ENCODE data around the gene ZMYM4. TPM values are rescaled to one million over a fixed set of nuclear protein-coding genes. Genes with fewer than 3 reads are reported as not detected.

ZMYM4 gene
- total RNA-seq, 1 experiment from 2014 or later, result 66.0 TPM

DNA sequence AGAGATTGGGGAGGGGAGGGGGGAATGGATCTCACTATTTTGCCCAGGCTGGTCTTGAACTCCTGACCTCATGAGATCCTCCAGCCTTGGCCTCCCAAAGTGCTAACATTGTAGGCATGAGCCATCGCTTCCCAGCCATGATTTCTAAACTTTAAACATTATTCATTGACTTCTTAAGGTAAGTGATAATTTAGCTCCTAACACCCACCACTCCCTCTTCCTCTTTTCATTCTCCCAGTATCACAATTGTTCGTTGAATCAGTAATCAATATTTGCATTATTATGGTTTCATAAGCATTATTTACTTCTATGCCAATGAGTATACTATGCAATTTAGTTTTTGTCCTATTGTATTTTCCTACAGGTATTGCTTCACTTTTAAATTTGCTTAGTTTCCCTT lies 42.0 kb upstream of the ZMYM4 start:
- H3K27ac Mint-ChIP-seq, result no peak overlapping the region
- WGBS (ENCODE audit: extremely low coverage, insufficient read length, low lambda C conversion rate), result no CpG with 5 or more reads among the region's 2 CpGs
- Histone ChIP-seq H3K4me2 (ENCODE audit: insufficient read depth, insufficient read length, low read length) (no peak overlapping the region), H3K18ac (ENCODE audit: insufficient read length, low read depth, low read length) (no peak overlapping the region), H3K14ac (ENCODE audit: insufficient read depth, low read length) (no peak overlapping the region), H3K27ac (ENCODE audit: insufficient read length, low read depth, low read length) (no peak overlapping the region), H3K9me3 (ENCODE audit: control insufficient read depth, low read depth, low read length) (no peaks in the 10 kb centered on the region), H3K27me3 (ENCODE audit: insufficient read depth, low read length) (no peaks in the 10 kb centered on the region), H2AK5ac (ENCODE audit: insufficient read length, low read length) (no peak overlapping the region), H3K79me2 (ENCODE audit: insufficient read depth, low read length) (no peaks in the 10 kb centered on the region), H3K4me1 (ENCODE audit: insufficient read depth, low read length) (peaks cover 3% of the 10 kb centered on the region; the same call in 1 of the 2 replicates), H3T11ph (ENCODE audit: low read length) (no peak overlapping the region), H3K9ac (ENCODE audit: extremely low read depth, insufficient read length, low read length) (no peak overlapping the region), H4K91ac (ENCODE audit: insufficient read length, low read depth, low read length) (no peak overlapping the region), H4K8ac (replicated peaks; ENCODE audit: insufficient read length, low read depth, low read length) (no peak overlapping the region), H4K20me1 (ENCODE audit: control insufficient read depth, insufficient read depth, insufficient read length) (no peaks in the 10 kb centered on the region), H2BK120ac (ENCODE audit: low read depth, low read length, poor library complexity, severe bottlenecking) (no peak overlapping the region), H3K23me2 (ENCODE audit: insufficient read length, low read depth, low read length, poor library complexity, severe bottlenecking) (no peaks in the 10 kb centered on the region), H3K79me1 (ENCODE audit: insufficient read depth, low read depth, low read length, poor library complexity, severe bottlenecking) (no peaks in the 10 kb centered on the region), H2AFZ (ENCODE audit: low read length) (no peak overlapping the region), H3K23ac (ENCODE audit: insufficient read length, low read depth, low read length) (no peak overlapping the region), H3K56ac (ENCODE audit: insufficient read length, low read depth, low read length) (no peak overlapping the region), H2BK15ac (ENCODE audit: low read depth, low read length) (no peak overlapping the region), H2BK20ac (ENCODE audit: low read depth, low read length, poor library complexity, severe bottlenecking) (no peak overlapping the region), H2BK5ac (ENCODE audit: insufficient read length, low read length) (no peak overlapping the region), H4K5ac (ENCODE audit: insufficient read length, low read depth, low read length) (no peak overlapping the region), H3K4ac (ENCODE audit: low read depth, low read length) (no peak overlapping the region), H2BK12ac (ENCODE audit: insufficient read length, low read depth, low read length) (no peak overlapping the region)
- no peak overlapping the region for H3K4me3 Mint-ChIP-seq
- H3K4me1 Mint-ChIP-seq, result peaks cover 12 to 14% of the 10 kb centered on the region in 2 experiments
- TF ChIP-seq, protein P1, sequence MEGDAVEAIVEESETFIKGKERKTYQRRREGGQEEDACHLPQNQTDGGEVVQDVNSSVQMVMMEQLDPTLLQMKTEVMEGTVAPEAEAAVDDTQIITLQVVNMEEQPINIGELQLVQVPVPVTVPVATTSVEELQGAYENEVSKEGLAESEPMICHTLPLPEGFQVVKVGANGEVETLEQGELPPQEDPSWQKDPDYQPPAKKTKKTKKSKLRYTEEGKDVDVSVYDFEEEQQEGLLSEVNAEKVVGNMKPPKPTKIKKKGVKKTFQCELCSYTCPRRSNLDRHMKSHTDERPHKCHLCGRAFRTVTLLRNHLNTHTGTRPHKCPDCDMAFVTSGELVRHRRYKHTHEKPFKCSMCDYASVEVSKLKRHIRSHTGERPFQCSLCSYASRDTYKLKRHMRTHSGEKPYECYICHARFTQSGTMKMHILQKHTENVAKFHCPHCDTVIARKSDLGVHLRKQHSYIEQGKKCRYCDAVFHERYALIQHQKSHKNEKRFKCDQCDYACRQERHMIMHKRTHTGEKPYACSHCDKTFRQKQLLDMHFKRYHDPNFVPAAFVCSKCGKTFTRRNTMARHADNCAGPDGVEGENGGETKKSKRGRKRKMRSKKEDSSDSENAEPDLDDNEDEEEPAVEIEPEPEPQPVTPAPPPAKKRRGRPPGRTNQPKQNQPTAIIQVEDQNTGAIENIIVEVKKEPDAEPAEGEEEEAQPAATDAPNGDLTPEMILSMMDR (conservative IDR thresholded peaks at IDR 0.05), result no peak
- no peaks in the 10 kb centered on the region for H3K27me3 Mint-ChIP-seq (ENCODE audit: low read depth)
- H3K36me3 Mint-ChIP-seq (ENCODE audit: insufficient read depth in 1 of 3, low read depth in 3 of 3), result no peaks in the 10 kb centered on the region
- DNase-seq, result no peak
- H3K9me3 Mint-ChIP-seq, result no peaks in the 10 kb centered on the region

All from H9 (cell line).